Peyer's patch (tissue), 4 donors: ENCODE results near the gene ZNF579.

Source experiments
- CTCF ChIP-seq, 6 experiments: fragments of 450-650 bp in 4 of 6; fragments of 200-600 bp in 2 of 6; sonication (generic) in 1 of 6; IDR thresholded peaks; one replicate each; pipeline ENCODE4 v1.5.1; 2017 to 2019; ENCODE audit warnings: antibody characterized with exemption in 6 of 6, mild to moderate bottlenecking in 3 of 6, moderate library complexity in 1 of 6
- POLR2A ChIP-seq, 2 donors: fragments of 450-650 bp; IDR thresholded peaks; one replicate each; pipeline ENCODE4 v1.5.1; 2017; ENCODE audit warnings: antibody characterized with exemption in 2 of 2, mild to moderate bottlenecking in 2 of 2, moderate library complexity in 2 of 2

- no peak for TF ChIP-seq CTCF (IDR thresholded peaks at IDR 0.05)
- TF ChIP-seq POLR2A (IDR thresholded peaks at IDR 0.05), result no peak
These were observed 53.2 kb downstream of the ZNF579 start for GRCh38 chr19:55527197-55528029.
